Neural progenitor cell (in vitro differentiated cells): ENCODE measurements around the gene PRB4. TPM values are rescaled to one million over a fixed set of nuclear protein-coding genes. Genes with fewer than 3 reads are reported as not detected.

Experiments
- DNase-seq: peaks from one replicate; pipeline ENCODE4 v3.0.0-alpha.2; 2016; ENCODE audit warnings: low spot score
- H2AFZ ChIP-seq: fragments of 200-600 bp; sonication (generic); replicated peaks from 2 replicates; pipeline ENCODE4 v1.6.1; 2016; ENCODE audit warnings: antibody characterized with exemption
- H3F3A ChIP-seq: fragments of 200-600 bp; sonication (generic); 2 replicates; pipeline ENCODE4 v1.6.1; 2016; ENCODE audit warnings: antibody characterized with exemption, low read depth
- H3K27ac ChIP-seq: fragments of 200-600 bp; sonication (generic); 2 replicates; pipeline ENCODE4 v1.5.1; 2016; ENCODE audit warnings: mild to moderate bottlenecking
- H3K27me3 ChIP-seq: fragments of 200-600 bp; sonication (generic); 2 replicates; pipeline ENCODE4 v1.6.1; 2016; ENCODE audit warnings: mild to moderate bottlenecking, moderate library complexity
- H3K36me3 ChIP-seq: fragments of 200-600 bp; sonication (generic); 2 replicates; pipeline ENCODE4 v1.5.1; 2016
- H3K4me1 ChIP-seq: fragments of 200-600 bp; sonication (generic); 2 replicates; pipeline ENCODE4 v1.6.1; 2016; ENCODE audit warnings: mixed run types
- H3K4me2 ChIP-seq: fragments of 200-600 bp; sonication (generic); 2 replicates; pipeline ENCODE4 v1.6.1; 2016
- H3K4me3 ChIP-seq: fragments of 200-600 bp; sonication (generic); 2 replicates; pipeline ENCODE4 v1.5.1; 2016
- H3K79me2 ChIP-seq: fragments of 200-600 bp; sonication (generic); 2 replicates; pipeline ENCODE4 v1.6.1; 2016; ENCODE audit warnings: low read depth
- H3K9ac ChIP-seq: fragments of 200-600 bp; sonication (generic); 2 replicates; pipeline ENCODE4 v1.6.1; 2016
- H3K9me3 ChIP-seq: fragments of 200-600 bp; sonication (generic); 2 replicates; pipeline ENCODE4 v1.5.1; 2016; ENCODE audit warnings: low read depth
- H4K20me1 ChIP-seq: fragments of 200-600 bp; sonication (generic); 2 replicates; pipeline ENCODE4 v1.6.1; 2016; ENCODE audit warnings: low read depth
- H3K27ac Mint-ChIP-seq: 3 replicates; pipeline ENCODE4 v1.8.0; 2021; ENCODE audit warnings: mixed read lengths
- H3K27me3 Mint-ChIP-seq: 2 replicates; pipeline ENCODE4 v1.8.0; 2022; ENCODE audit warnings: low read depth, mild to moderate bottlenecking, inconsistent platforms, moderate library complexity, mixed read lengths; ENCODE audit not compliant: insufficient read depth
- H3K36me3 Mint-ChIP-seq: 3 replicates; pipeline ENCODE4 v1.8.0; 2021; ENCODE audit warnings: mixed read lengths
- H3K4me1 Mint-ChIP-seq: 3 replicates; pipeline ENCODE4 v1.8.0; 2021; ENCODE audit warnings: mixed read lengths
- H3K4me3 Mint-ChIP-seq: 3 replicates; pipeline ENCODE4 v1.8.0; 2021; ENCODE audit warnings: mild to moderate bottlenecking, moderate library complexity, mixed read lengths
- H3K9me3 Mint-ChIP-seq: 3 replicates; pipeline ENCODE4 v1.8.0; 2020; ENCODE audit warnings: mixed read lengths
- CTCF ChIP-seq: fragments of 200-600 bp; sonication (generic); IDR thresholded peaks from 2 replicates; pipeline ENCODE4 v1.5.1; 2017; ENCODE audit warnings: antibody characterized with exemption, mild to moderate bottlenecking
- EZH2 ChIP-seq: fragments of 200-600 bp; sonication (generic); IDR thresholded peaks from 2 replicates; pipeline ENCODE4 v1.6.1; 2017; ENCODE audit warnings: antibody characterized with exemption, mild to moderate bottlenecking, moderate library complexity
- EZH2phosphoT487 ChIP-seq: fragments of 200-600 bp; sonication (generic); IDR thresholded peaks from 2 replicates; pipeline ENCODE4 v1.6.1; 2017; ENCODE audit warnings: antibody characterized with exemption
- total RNA-seq: library from RNA; depleted of rRNA; stranded (reverse); fragments of >200 nt; gene quantifications from 2 replicates; pipeline ENCODE4 v1.2.3, GENCODE V29; 2015; ENCODE audit warnings: low replicate concordance

Gene PRB4
- total RNA-seq, 1 donor from 2014 or later = not detected

GRCh38 chr12:11344500-11344899, 34.3 kb upstream of the PRB4 start:
- Histone ChIP-seq H3F3A (no peaks in the 10 kb centered on the region), H2AFZ (no peak overlapping the region), H3K4me1 (no peaks in the 10 kb centered on the region), H3K27me3 (no peaks in the 10 kb centered on the region), H3K9me3 (no peaks in the 10 kb centered on the region), H3K4me3 (no peak overlapping the region), H4K20me1 (no peaks in the 10 kb centered on the region), H3K4me2 (no peak overlapping the region), H3K36me3 (no peaks in the 10 kb centered on the region), H3K79me2 (no peaks in the 10 kb centered on the region), H3K27ac (no peak overlapping the region), H3K9ac (no peak overlapping the region)
- no peak for TF ChIP-seq CTCF
- no peak for TF ChIP-seq EZH2phosphoT487
- H3K36me3 Mint-ChIP-seq = no peaks in the 10 kb centered on the region
- H3K9me3 Mint-ChIP-seq = no peaks in the 10 kb centered on the region
- no peak overlapping the region for H3K27ac Mint-ChIP-seq
- H3K4me3 Mint-ChIP-seq = no peak overlapping the region
- no peaks in the 10 kb centered on the region for H3K4me1 Mint-ChIP-seq
- no peak for DNase-seq
- no peaks in the 10 kb centered on the region for H3K27me3 Mint-ChIP-seq

GRCh38 chr12:11324426-11324825, 14.2 kb upstream of the PRB4 start:
- Histone ChIP-seq H3F3A (no peaks in the 10 kb centered on the region), H3K4me2 (no peak overlapping the region), H3K27me3 (no peaks in the 10 kb centered on the region), H3K4me3 (no peak overlapping the region), H4K20me1 (no peaks in the 10 kb centered on the region), H3K79me2 (no peaks in the 10 kb centered on the region), H3K9ac (no peak overlapping the region), H2AFZ (no peak overlapping the region), H3K27ac (no peak overlapping the region), H3K4me1 (no peaks in the 10 kb centered on the region), H3K36me3 (no peaks in the 10 kb centered on the region), H3K9me3 (no peaks in the 10 kb centered on the region)
- no peaks in the 10 kb centered on the region for H3K9me3 Mint-ChIP-seq
- no peaks in the 10 kb centered on the region for H3K4me1 Mint-ChIP-seq
- H3K27me3 Mint-ChIP-seq = no peaks in the 10 kb centered on the region
- DNase-seq = no peak
- H3K36me3 Mint-ChIP-seq = no peaks in the 10 kb centered on the region
- TF ChIP-seq EZH2 = no peak
- no peak for TF ChIP-seq CTCF
- TF ChIP-seq EZH2phosphoT487 = no peak
- H3K27ac Mint-ChIP-seq = no peak overlapping the region
- H3K4me3 Mint-ChIP-seq = no peak overlapping the region

GRCh38 chr12:11321980-11322379, 11.7 kb upstream of the PRB4 start:
- TF ChIP-seq EZH2phosphoT487 = no peak
- H3K4me1 ChIP-seq = no peaks in the 10 kb centered on the region
- no peak overlapping the region for H3K9ac ChIP-seq
- H3K27ac ChIP-seq = no peak overlapping the region
- no peaks in the 10 kb centered on the region for H3K36me3 ChIP-seq
- H3K9me3 ChIP-seq = no peaks in the 10 kb centered on the region
- H3K4me3 ChIP-seq = no peak overlapping the region
- H3K9me3 Mint-ChIP-seq = no peaks in the 10 kb centered on the region
- no peaks in the 10 kb centered on the region for H3K27me3 ChIP-seq
- no peak overlapping the region for H2AFZ ChIP-seq
- H3K4me3 Mint-ChIP-seq = no peak overlapping the region
- H4K20me1 ChIP-seq = no peaks in the 10 kb centered on the region
- H3K36me3 Mint-ChIP-seq = no peaks in the 10 kb centered on the region
- no peak overlapping the region for H3K27ac Mint-ChIP-seq
- DNase-seq = no peak
- H3F3A ChIP-seq = no peaks in the 10 kb centered on the region
- no peaks in the 10 kb centered on the region for H3K4me1 Mint-ChIP-seq
- no peaks in the 10 kb centered on the region for H3K27me3 Mint-ChIP-seq
- H3K79me2 ChIP-seq = no peaks in the 10 kb centered on the region
- no peak overlapping the region for H3K4me2 ChIP-seq

GRCh38 chr12:11307143-11307542, 3.1 kb downstream of the PRB4 start:
- Mint-ChIP-seq H3K4me3 (no peak overlapping the region), H3K27ac (no peak overlapping the region), H3K9me3 (no peaks in the 10 kb centered on the region), H3K4me1 (no peaks in the 10 kb centered on the region), H3K27me3 (no peaks in the 10 kb centered on the region), H3K36me3 (no peaks in the 10 kb centered on the region)
- no peak for TF ChIP-seq CTCF
- no peak for TF ChIP-seq EZH2phosphoT487
- TF ChIP-seq EZH2 = no peak
- Histone ChIP-seq H3K27ac (no peak overlapping the region), H4K20me1 (no peaks in the 10 kb centered on the region), H3F3A (no peaks in the 10 kb centered on the region), H3K9me3 (no peaks in the 10 kb centered on the region), H3K4me3 (no peak overlapping the region), H2AFZ (no peak overlapping the region), H3K9ac (no peak overlapping the region), H3K4me2 (no peak overlapping the region), H3K36me3 (no peaks in the 10 kb centered on the region), H3K27me3 (no peaks in the 10 kb centered on the region), H3K79me2 (no peaks in the 10 kb centered on the region), H3K4me1 (no peaks in the 10 kb centered on the region)
- DNase-seq = no peak
